Endodermal cell (in vitro differentiated cells): Measurements from ENCODE around the gene P4HA3. TPM values are rescaled to one million over a fixed set of nuclear protein-coding genes. Genes with fewer than 3 reads are reported as not detected.

Source experiments
- DNase-seq: peaks from one replicate; pipeline ENCODE4 v3.0.0-alpha.2; 2017
- H3K27ac ChIP-seq: 2 replicates; pipeline ENCODE4 v1.5.1; 2013; ENCODE audit warnings: mild to moderate bottlenecking, low read depth, low read length, moderate library complexity
- H3K27me3 ChIP-seq: 2 replicates; pipeline ENCODE4 v1.6.1; 2013; ENCODE audit warnings: mild to moderate bottlenecking, low read length, moderate library complexity; ENCODE audit not compliant: insufficient read depth, control insufficient read depth, poor library complexity, severe bottlenecking
- H3K36me3 ChIP-seq: 2 replicates; pipeline ENCODE4 v1.7.0; 2013; ENCODE audit warnings: mild to moderate bottlenecking, low read length, moderate library complexity; ENCODE audit not compliant: control insufficient read depth, insufficient read depth
- H3K4me1 ChIP-seq: one replicate; pipeline ENCODE4 v1.7.0; 2013; ENCODE audit warnings: low read length; ENCODE audit not compliant: control insufficient read depth, insufficient read depth
- H3K4me3 ChIP-seq: 2 replicates; pipeline ENCODE4 v1.5.1; 2013; ENCODE audit warnings: mild to moderate bottlenecking, low read length, moderate library complexity
- H3K9ac ChIP-seq: 2 replicates; pipeline ENCODE4 v1.6.1; 2013; ENCODE audit warnings: mild to moderate bottlenecking, low read length, moderate library complexity; ENCODE audit not compliant: poor library complexity, severe bottlenecking; ENCODE audit errors: extremely low read depth
- H3K9me3 ChIP-seq: 2 replicates; pipeline ENCODE4 v1.6.1; 2013; ENCODE audit warnings: mild to moderate bottlenecking, low read length, moderate library complexity; ENCODE audit not compliant: control insufficient read depth
- H3K27ac Mint-ChIP-seq: 2 replicates; pipeline ENCODE4 v1.8.0; 2020; ENCODE audit warnings: mixed read lengths
- H3K27me3 Mint-ChIP-seq: 2 replicates; pipeline ENCODE4 v1.8.0; 2021; ENCODE audit warnings: mild to moderate bottlenecking, mixed read lengths; ENCODE audit not compliant: insufficient read depth
- H3K36me3 Mint-ChIP-seq: 2 replicates; pipeline ENCODE4 v1.8.0; 2020; ENCODE audit warnings: low read depth, mixed read lengths
- H3K4me1 Mint-ChIP-seq: 2 replicates; pipeline ENCODE4 v1.8.0; 2020; ENCODE audit warnings: mixed read lengths
- H3K4me3 Mint-ChIP-seq: 2 replicates; pipeline ENCODE4 v1.8.0; 2020; ENCODE audit warnings: mild to moderate bottlenecking, moderate library complexity, mixed read lengths
- H3K9me3 Mint-ChIP-seq: 2 replicates; pipeline ENCODE4 v1.8.0; 2020; ENCODE audit warnings: mild to moderate bottlenecking, mixed read lengths
- CTCF ChIP-seq: fragments of 200-600 bp; sonication (generic); conservative IDR thresholded peaks from 2 replicates; pipeline ENCODE4 v1.5.0; 2021; ENCODE audit warnings: antibody characterized with exemption, mild to moderate bottlenecking
- WGBS, 2 experiments: methylation state at CpG; one replicate each; pipeline versions ENCODE4 v1.1.5 to v1.1.7; 2013; ENCODE audit warnings: missing lambda C conversion rate in 2 of 2, mixed read lengths in 1 of 2; ENCODE audit not compliant: insufficient coverage in 1 of 2, insufficient read length in 1 of 2; 5-methylcytosine and 5-hydroxymethylcytosine counted together
- total RNA-seq, 2 donors: library from RNA; stranded (reverse); fragmentation: NEBNext Ultra II Directional in 1 of 2; extraction: Animal tissue kit (Norgen Biotek cat#: 25700) in 1 of 2; gene quantifications; 2 replicates in 1 of 2; 3 replicates in 1 of 2; pipeline ENCODE4 v1.2.1, GENCODE V29; 2021

The P4HA3 gene
- total RNA-seq, 2 donors from 2014 or later: not detected

- Mint-ChIP-seq H3K9me3 (peaks cover 14% of the 10 kb centered on the region), H3K27ac (no peak overlapping the region), H3K27me3 (no peaks in the 10 kb centered on the region), H3K36me3 (peaks cover 27% of the 10 kb centered on the region), H3K4me1 (no peaks in the 10 kb centered on the region), H3K4me3 (no peak overlapping the region)
- Histone ChIP-seq H3K9ac (no peak overlapping the region), H3K4me3 (no peak overlapping the region), H3K9me3 (no peaks in the 10 kb centered on the region), H3K27me3 (no peaks in the 10 kb centered on the region), H3K27ac (no peak overlapping the region), H3K4me1 (no peaks in the 10 kb centered on the region), H3K36me3 (no peaks in the 10 kb centered on the region)
- DNase-seq: no peak
- no peak for TF ChIP-seq CTCF
These were observed 18.8 kb upstream of the P4HA3 start for GRCh38 chr11:74330075-74330858.

DNA sequence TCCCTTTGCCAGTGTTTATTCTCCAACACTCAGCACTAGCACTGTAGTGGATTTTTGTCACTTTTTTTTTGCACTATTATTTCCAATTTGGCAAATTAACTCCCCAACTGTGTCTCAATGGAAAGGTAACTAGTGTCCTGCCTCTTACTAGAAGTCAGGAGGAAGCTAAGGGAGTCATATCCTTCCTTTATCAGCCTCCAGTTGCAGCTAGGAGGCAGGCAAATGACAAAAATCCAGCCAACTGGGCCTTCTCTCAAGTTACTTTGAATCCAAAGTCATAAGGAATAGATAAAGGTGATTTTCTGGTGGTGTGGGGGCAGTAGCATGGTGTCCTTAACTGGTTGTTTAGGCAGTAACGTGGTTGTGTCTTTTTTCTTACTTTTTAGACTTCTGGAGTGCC lies 15.6 kb upstream of the P4HA3 start:
- Histone ChIP-seq H3K27ac (no peak overlapping the region), H3K4me3 (no peak overlapping the region), H3K36me3 (no peaks in the 10 kb centered on the region), H3K27me3 (no peaks in the 10 kb centered on the region), H3K9ac (no peak overlapping the region), H3K9me3 (no peaks in the 10 kb centered on the region), H3K4me1 (no peaks in the 10 kb centered on the region)
- Mint-ChIP-seq H3K4me1 (no peaks in the 10 kb centered on the region), H3K9me3 (peaks cover 14% of the 10 kb centered on the region), H3K4me3 (no peak overlapping the region), H3K27me3 (no peaks in the 10 kb centered on the region), H3K36me3 (peaks cover 23% of the 10 kb centered on the region), H3K27ac (no peak overlapping the region)
- no peak for TF ChIP-seq CTCF
- 100% methylated on average over 1 of the region's 1 CpG; no CpG with 5 or more reads in 1 of the 2 experiments for WGBS, 2 experiments
- no peak for DNase-seq

GRCh38 chr11:74326665-74327064 lies 15.2 kb upstream of the P4HA3 start:
- no peaks in the 10 kb centered on the region for H3K36me3 ChIP-seq
- H3K27ac ChIP-seq: no peak overlapping the region
- DNase-seq: no peak
- H3K36me3 Mint-ChIP-seq: peaks cover 23% of the 10 kb centered on the region
- peaks cover 14% of the 10 kb centered on the region for H3K9me3 Mint-ChIP-seq
- no peak for TF ChIP-seq CTCF
- H3K27me3 Mint-ChIP-seq: peaks cover 2% of the 10 kb centered on the region
- no peaks in the 10 kb centered on the region for H3K4me1 Mint-ChIP-seq
- no peaks in the 10 kb centered on the region for H3K4me1 ChIP-seq
- no peak overlapping the region for H3K27ac Mint-ChIP-seq
- no peaks in the 10 kb centered on the region for H3K9me3 ChIP-seq
- H3K27me3 ChIP-seq: no peaks in the 10 kb centered on the region
- no peak overlapping the region for H3K9ac ChIP-seq
- WGBS, 2 experiments: 93 to 96% methylated on average over 3 to 5 of the region's 5 CpGs
- no peak overlapping the region for H3K4me3 Mint-ChIP-seq
- no peak overlapping the region for H3K4me3 ChIP-seq
